GM18873 (cell line): ENCODE measurements around the gene CAB39L.

Experiments
- ATAC-seq: cut with Tn5 transposase; IDR thresholded peaks from one replicate; pipeline ENCODE4 v1.9.1; 2021; ENCODE audit warnings: mild to moderate bottlenecking, moderate library complexity, moderate number of reproducible peaks; ENCODE audit not compliant: unreplicated experiment, low FRiP score

Gene CAB39L

GRCh38 chr13:49403996-49404702 is 39.7 kb downstream of the CAB39L start:
- ATAC-seq = no peak

- ATAC-seq = no peak
Measured at GRCh38 chr13:49400755-49401659, 42.9 kb downstream of the CAB39L start.

GRCh38 chr13:49399801-49400472 is 43.9 kb downstream of the CAB39L start:
- ATAC-seq = no peak

GRCh38 chr13:49395878-49396380 is 47.9 kb downstream of the CAB39L start:
- no peak for ATAC-seq

GRCh38 chr13:49395451-49395865 is 48.4 kb downstream of the CAB39L start:
- no peak for ATAC-seq

GRCh38 chr13:49388091-49388635 is 55.7 kb downstream of the CAB39L start:
- no peak for ATAC-seq

GRCh38 chr13:49386664-49387063 is 57.2 kb downstream of the CAB39L start:
- no peak for ATAC-seq

GRCh38 chr13:49376121-49376520 is 67.7 kb downstream of the CAB39L start:
- ATAC-seq = no peak

GRCh38 chr13:49374585-49375290 is 69.1 kb downstream of the CAB39L start:
- ATAC-seq = no peak

GRCh38 chr13:49373716-49374115 is 70.1 kb downstream of the CAB39L start:
- ATAC-seq = no peak

GRCh38 chr13:49371943-49372613 is 71.8 kb downstream of the CAB39L start:
- no peak for ATAC-seq

- no peak for ATAC-seq
Measured at GRCh38 chr13:49370371-49370770, 73.5 kb downstream of the CAB39L start.

- ATAC-seq = no peak
Measured at GRCh38 chr13:49369866-49370265, 74.0 kb downstream of the CAB39L start.

GRCh38 chr13:49368688-49369087 is 75.2 kb downstream of the CAB39L start:
- no peak for ATAC-seq

GRCh38 chr13:49367640-49368422 is 76.0 kb downstream of the CAB39L start:
- ATAC-seq = no peak

- ATAC-seq = no peak
Measured at GRCh38 chr13:49366841-49367240, 77.0 kb downstream of the CAB39L start.

- ATAC-seq = no peak
Measured at GRCh38 chr13:49357694-49358093, 86.2 kb downstream of the CAB39L start.

GRCh38 chr13:49356223-49356622 is 87.6 kb downstream of the CAB39L start:
- ATAC-seq = no peak

GRCh38 chr13:49354719-49355118 is 89.1 kb downstream of the CAB39L start:
- ATAC-seq = no peak
